Central memory CD8-positive, alpha-beta T cell (primary cell): ENCODE results near the gene DPPA3.
A peak's percentile ranks its signal among the peaks of the same experiment; 100 is the strongest.
"Not testable (repeated sequence)": the region's sequence is repeated elsewhere in the genome, so short reads cannot be mapped to it uniquely, and the experiment has no call there.

Experiments used
- ATAC-seq: fragments of 150-1000 bp; cut with Tn5 transposase; replicated peaks from 2 replicates; pipeline ENCODE4 v1.10.0; 2022; ENCODE audit warnings: mild to moderate bottlenecking, moderate FRiP score, moderate number of reproducible peaks; ENCODE audit not compliant: poor library complexity, severe bottlenecking; ENCODE audit errors: extremely low read depth
- DNase-seq, 2 donors: peaks; one replicate each; pipeline ENCODE4 v3.0.0; 2021; ENCODE audit warnings: low spot score in 2 of 2
- H3K27ac Mint-ChIP-seq: one replicate; pipeline ENCODE4 v1.8.0; 2022; ENCODE audit warnings: low read depth, mild to moderate bottlenecking, moderate library complexity, mixed read lengths
- H3K27me3 Mint-ChIP-seq: one replicate; pipeline ENCODE4 v1.8.0; 2022; ENCODE audit warnings: mixed read lengths
- H3K36me3 Mint-ChIP-seq: one replicate; pipeline ENCODE4 v1.8.0; 2022; ENCODE audit warnings: mild to moderate bottlenecking, moderate library complexity, mixed read lengths; ENCODE audit not compliant: insufficient read depth
- H3K4me1 Mint-ChIP-seq: one replicate; pipeline ENCODE4 v1.8.0; 2022; ENCODE audit warnings: mixed read lengths
- H3K4me3 Mint-ChIP-seq: one replicate; pipeline ENCODE4 v1.8.0; 2022; ENCODE audit warnings: mild to moderate bottlenecking, moderate library complexity, mixed read lengths
- H3K9me3 Mint-ChIP-seq: one replicate; pipeline ENCODE4 v1.8.0; 2022; ENCODE audit warnings: mixed read lengths

DPPA3 gene

GRCh38 chr12:7711133-7711532 lies at the start of gene DPPA3:
TSS of gene DPPA3 (plus strand) at chr12:7711433. CDS start at chr12:7711571, 138 bp downstream.
- Mint-ChIP-seq H3K27me3 (peaks cover 10% of the 10 kb centered on the region), H3K36me3 (no peaks in the 10 kb centered on the region), H3K4me1 (no peaks in the 10 kb centered on the region), H3K4me3 (no peak within 1 kb of the TSS), H3K27ac (no peak within 1 kb of the TSS), H3K9me3 (no peaks in the 10 kb centered on the region)
- no peak for ATAC-seq
- DNase-seq: no peak

GRCh38 chr12:7661741-7662140 lies 49.5 kb upstream of the DPPA3 start:
- ATAC-seq: no peak
- no peak for DNase-seq
- Mint-ChIP-seq H3K27me3 (no peaks in the 10 kb centered on the region), H3K9me3 (no peaks in the 10 kb centered on the region), H3K4me3 (no peak overlapping the region), H3K27ac (no peak overlapping the region), H3K4me1 (no peaks in the 10 kb centered on the region), H3K36me3 (no peaks in the 10 kb centered on the region)

- no peaks in the 10 kb centered on the region for H3K4me1 Mint-ChIP-seq
- DNase-seq (no peak), ATAC-seq (no peak)
- no peak overlapping the region for H3K4me3 Mint-ChIP-seq
- H3K27me3 Mint-ChIP-seq: no peaks in the 10 kb centered on the region
- H3K27ac Mint-ChIP-seq: no peak overlapping the region
- H3K9me3 Mint-ChIP-seq: no peaks in the 10 kb centered on the region
- no peaks in the 10 kb centered on the region for H3K36me3 Mint-ChIP-seq
Measured at GRCh38 chr12:7666595-7666994, 44.6 kb upstream of the DPPA3 start.

- Mint-ChIP-seq H3K36me3 (no peaks in the 10 kb centered on the region), H3K27me3 (no peaks in the 10 kb centered on the region), H3K4me1 (no peaks in the 10 kb centered on the region), H3K4me3 (no peak overlapping the region), H3K9me3 (no peaks in the 10 kb centered on the region), H3K27ac (no peak overlapping the region)
- DNase-seq (no peak), ATAC-seq (no peak)
Measured at GRCh38 chr12:7667125-7667524, 44.1 kb upstream of the DPPA3 start.

- no peaks in the 10 kb centered on the region for H3K9me3 Mint-ChIP-seq
- no peaks in the 10 kb centered on the region for H3K36me3 Mint-ChIP-seq
- ATAC-seq (no peak), DNase-seq (no peak)
- H3K4me1 Mint-ChIP-seq: no peaks in the 10 kb centered on the region
- H3K4me3 Mint-ChIP-seq: no peak overlapping the region
- no peaks in the 10 kb centered on the region for H3K27me3 Mint-ChIP-seq
- H3K27ac Mint-ChIP-seq: no peak overlapping the region
Measured at GRCh38 chr12:7668171-7668570, 43.1 kb upstream of the DPPA3 start.

- H3K36me3 Mint-ChIP-seq, H3K4me3 Mint-ChIP-seq: not testable (repeated sequence)
Measured at GRCh38 chr12:7675455-7675854, 35.8 kb upstream of the DPPA3 start.

GRCh38 chr12:7677432-7677888 lies 33.8 kb upstream of the DPPA3 start:
- peak overlapping the region; percentile 19 for H3K4me3 Mint-ChIP-seq
- not testable (repeated sequence) for DNase-seq

More at GRCh38 chr12:7675455-7675854, 35.8 kb upstream of the DPPA3 start:
- not testable (repeated sequence) for H3K27ac Mint-ChIP-seq, H3K4me1 Mint-ChIP-seq, H3K9me3 Mint-ChIP-seq, ATAC-seq, DNase-seq
- H3K27me3 Mint-ChIP-seq: peaks cover 11% of the 10 kb centered on the region

GRCh38 chr12:7678744-7679143 lies 32.5 kb upstream of the DPPA3 start:
- DNase-seq: no peak
- Mint-ChIP-seq H3K27me3 (peaks cover 11% of the 10 kb centered on the region), H3K4me3 (no peak overlapping the region), H3K36me3 (no peaks in the 10 kb centered on the region), H3K9me3 (no peaks in the 10 kb centered on the region), H3K27ac (no peak overlapping the region), H3K4me1 (peaks cover 7% of the 10 kb centered on the region)
- ATAC-seq: no peak

More at GRCh38 chr12:7677432-7677888, 33.8 kb upstream of the DPPA3 start:
- H3K36me3 Mint-ChIP-seq, H3K4me1 Mint-ChIP-seq, H3K27ac Mint-ChIP-seq, H3K9me3 Mint-ChIP-seq: not testable (repeated sequence)
- peak; percentile 64 for ATAC-seq
- H3K27me3 Mint-ChIP-seq: peaks cover 11% of the 10 kb centered on the region

GRCh38 chr12:7679251-7680045 lies 31.8 kb upstream of the DPPA3 start:
- DNase-seq: no peak
- ATAC-seq: no peak
- H3K27ac Mint-ChIP-seq: no peak overlapping the region
- peaks cover 11% of the 10 kb centered on the region for H3K27me3 Mint-ChIP-seq
- H3K9me3 Mint-ChIP-seq: no peaks in the 10 kb centered on the region
- H3K36me3 Mint-ChIP-seq: no peaks in the 10 kb centered on the region
- peaks cover 7% of the 10 kb centered on the region for H3K4me1 Mint-ChIP-seq
- H3K4me3 Mint-ChIP-seq: no peak overlapping the region

GRCh38 chr12:7681535-7681934 lies 29.7 kb upstream of the DPPA3 start:
- Mint-ChIP-seq H3K36me3 (no peaks in the 10 kb centered on the region), H3K9me3 (no peaks in the 10 kb centered on the region), H3K4me1 (peaks cover 7% of the 10 kb centered on the region), H3K4me3 (no peak overlapping the region), H3K27me3 (no peaks in the 10 kb centered on the region), H3K27ac (no peak overlapping the region)
- no peak for ATAC-seq
- DNase-seq: no peak

- H3K4me1 Mint-ChIP-seq: peaks cover 6% of the 10 kb centered on the region
- peaks cover 25% of the 10 kb centered on the region for H3K27me3 Mint-ChIP-seq
- H3K27ac Mint-ChIP-seq: no peak overlapping the region
- H3K4me3 Mint-ChIP-seq: no peak overlapping the region
- H3K36me3 Mint-ChIP-seq: no peaks in the 10 kb centered on the region
- DNase-seq (no peak), ATAC-seq (no peak)
- no peaks in the 10 kb centered on the region for H3K9me3 Mint-ChIP-seq
Measured at GRCh38 chr12:7693793-7694192, 17.4 kb upstream of the DPPA3 start.

- DNase-seq (no peak), ATAC-seq (no peak)
- Mint-ChIP-seq H3K36me3 (no peaks in the 10 kb centered on the region), H3K9me3 (no peaks in the 10 kb centered on the region), H3K27ac (no peak overlapping the region), H3K4me3 (no peak overlapping the region), H3K4me1 (peaks cover 6% of the 10 kb centered on the region), H3K27me3 (peaks cover 25% of the 10 kb centered on the region)
Measured at GRCh38 chr12:7694556-7695236, 16.5 kb upstream of the DPPA3 start.

GRCh38 chr12:7695237-7695560 lies 16.0 kb upstream of the DPPA3 start:
- no peak for DNase-seq
- Mint-ChIP-seq H3K36me3 (no peaks in the 10 kb centered on the region), H3K9me3 (no peaks in the 10 kb centered on the region), H3K4me1 (peaks cover 6% of the 10 kb centered on the region), H3K4me3 (no peak overlapping the region), H3K27ac (no peak overlapping the region), H3K27me3 (peaks cover 25% of the 10 kb centered on the region)
- ATAC-seq: no peak
